Stimulated activated CD4-positive, alpha-beta T cell treated with anti-CD3 and anti-CD28 coated beads, Interleukin-2, amount 100 ng/mL, for 48 hours (primary cell): ENCODE measurements around the gene NET1.

ENCODE experiments used
- DNase-seq, 2 donors: peaks; one replicate each; pipeline ENCODE4 v3.0.0-alpha.2; 2020

Gene NET1

DNA sequence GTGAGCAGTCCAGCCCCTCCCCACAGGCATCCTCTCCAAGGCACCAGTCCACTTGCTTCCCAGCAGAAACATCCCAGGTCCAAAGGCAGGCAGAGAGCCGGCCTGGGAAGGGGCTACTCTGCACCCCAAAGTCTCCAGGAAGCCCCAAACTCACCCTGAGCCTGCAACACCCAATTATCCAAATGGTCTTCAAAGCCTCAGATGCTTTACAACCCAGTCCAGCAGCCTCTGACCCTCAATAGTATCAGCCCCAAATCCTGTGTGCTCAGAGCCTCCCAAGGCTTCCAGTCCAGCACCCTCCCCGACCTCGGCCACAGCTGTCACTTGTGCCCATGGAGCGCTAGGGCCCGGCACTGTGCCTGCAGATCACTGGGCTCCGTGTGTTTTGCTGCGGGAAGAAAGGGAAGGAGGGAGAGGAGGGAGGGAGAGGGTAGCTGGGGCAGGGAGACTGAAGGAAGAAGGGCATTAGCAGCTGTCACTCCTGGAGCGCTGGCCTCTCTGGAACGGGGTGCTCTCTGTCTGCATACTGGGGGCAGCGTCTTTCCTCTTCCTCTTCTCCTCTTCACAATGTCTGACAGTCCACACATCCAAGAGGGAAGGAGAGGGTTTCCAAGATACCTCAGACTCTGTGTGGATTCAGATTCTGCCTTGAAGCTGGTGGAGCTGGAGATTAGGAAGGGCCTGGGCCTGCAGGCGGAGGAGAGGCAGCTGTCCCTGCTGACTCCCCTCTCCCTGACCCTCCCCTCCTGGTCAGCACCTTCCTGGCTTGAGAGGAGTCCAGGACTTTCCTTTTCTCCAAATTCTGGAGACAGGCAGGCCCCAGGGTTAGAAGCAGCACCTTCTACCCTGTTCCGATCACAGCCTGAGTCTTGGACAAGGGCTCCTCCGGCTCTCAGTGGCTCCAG lies 73.8 kb downstream of the NET1 start:
- no peak for DNase-seq

GRCh38 chr10:5486853-5487235 lies 74.5 kb downstream of the NET1 start:
- no peak for DNase-seq

DNA sequence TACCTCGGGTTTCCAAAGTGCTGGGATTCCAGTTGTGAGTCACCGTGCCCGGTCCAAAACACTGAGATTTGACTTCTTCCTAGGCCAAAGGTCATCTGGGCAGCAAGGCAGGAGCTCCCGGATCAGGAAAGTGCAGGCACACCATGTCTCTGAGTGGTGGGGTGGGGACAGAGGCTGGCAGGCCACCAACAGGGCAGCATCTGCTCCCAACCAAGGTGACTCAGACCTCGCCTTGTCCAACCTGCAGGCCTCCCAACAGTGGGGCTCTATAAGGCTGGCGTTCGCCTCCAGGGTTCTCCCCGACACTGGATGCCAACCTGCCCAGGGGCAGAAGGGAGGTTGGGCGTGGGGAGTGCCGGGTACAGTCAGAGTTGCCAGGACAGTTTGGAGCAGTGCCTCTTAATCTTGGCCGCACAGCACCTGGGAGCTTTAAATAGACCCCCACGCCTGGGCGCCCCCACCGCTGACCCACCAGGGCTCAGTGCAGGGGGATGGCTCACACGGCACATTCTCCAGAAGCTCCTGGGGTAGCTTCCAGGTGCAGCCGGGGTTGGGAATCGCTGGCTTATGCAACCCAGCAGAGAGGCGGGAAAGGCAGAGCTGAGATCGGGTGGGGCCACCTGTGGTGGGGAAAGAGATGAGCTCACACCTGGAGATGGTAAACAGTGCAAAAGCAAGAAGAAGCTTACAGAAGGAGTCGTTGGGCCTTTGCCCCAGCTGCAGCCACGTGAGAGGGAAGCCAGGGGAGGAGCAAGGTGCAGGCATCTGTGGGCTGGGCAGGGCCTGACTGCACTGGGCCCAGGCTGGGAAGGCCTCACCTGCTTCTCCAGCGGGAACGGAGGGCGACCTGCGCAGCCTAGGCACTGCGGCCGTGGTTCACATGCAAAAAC lies 76.2 kb downstream of the NET1 start:
- DNase-seq: no peak

DNA sequence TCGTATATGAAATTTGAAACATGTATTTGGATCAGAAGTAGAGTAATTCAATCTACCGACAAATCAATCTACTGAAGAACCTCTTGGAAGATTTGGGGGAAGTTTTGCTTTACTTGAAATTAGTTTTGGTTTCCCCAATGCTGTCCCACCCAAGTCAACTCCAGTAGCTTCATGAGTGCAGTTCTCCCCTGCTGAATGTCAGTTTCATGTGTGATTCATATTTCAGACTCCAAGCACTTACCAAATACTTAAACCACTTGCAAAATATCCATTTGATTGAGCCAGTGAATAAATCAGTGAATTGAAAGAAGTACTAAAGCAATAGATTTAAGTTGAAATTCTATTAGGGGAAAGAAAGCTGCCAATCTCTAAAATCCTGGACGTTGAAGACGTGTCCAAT lies 77.7 kb downstream of the NET1 start:
- no peak for DNase-seq

GRCh38 chr10:5490698-5491464 lies 78.5 kb downstream of the NET1 start:
- DNase-seq: no peak

DNA sequence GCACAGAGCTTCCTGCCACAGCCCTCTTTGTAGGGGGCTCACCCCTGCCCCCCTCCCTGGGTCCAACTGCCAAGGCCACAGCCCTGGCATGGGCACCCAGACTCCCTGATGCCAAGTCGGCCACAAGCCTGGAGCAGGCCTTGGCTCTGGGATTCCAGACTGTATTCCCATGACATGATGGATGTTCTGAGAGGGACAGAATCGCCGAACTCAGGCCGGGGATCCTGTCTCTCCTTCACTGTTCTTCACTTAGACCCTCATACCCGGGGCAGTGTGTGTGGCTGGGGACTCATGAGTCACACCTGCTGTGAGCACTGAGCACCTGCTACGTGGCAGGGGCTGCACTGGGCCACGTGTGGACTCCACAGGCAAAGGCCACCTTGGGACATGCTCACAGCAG lies 79.1 kb downstream of the NET1 start:
- DNase-seq: no peak

- no peak for DNase-seq
Measured at GRCh38 chr10:5492322-5492855, 80.0 kb downstream of the NET1 start.

GRCh38 chr10:5492929-5493576 lies 80.7 kb downstream of the NET1 start:
- no peak for DNase-seq

DNA sequence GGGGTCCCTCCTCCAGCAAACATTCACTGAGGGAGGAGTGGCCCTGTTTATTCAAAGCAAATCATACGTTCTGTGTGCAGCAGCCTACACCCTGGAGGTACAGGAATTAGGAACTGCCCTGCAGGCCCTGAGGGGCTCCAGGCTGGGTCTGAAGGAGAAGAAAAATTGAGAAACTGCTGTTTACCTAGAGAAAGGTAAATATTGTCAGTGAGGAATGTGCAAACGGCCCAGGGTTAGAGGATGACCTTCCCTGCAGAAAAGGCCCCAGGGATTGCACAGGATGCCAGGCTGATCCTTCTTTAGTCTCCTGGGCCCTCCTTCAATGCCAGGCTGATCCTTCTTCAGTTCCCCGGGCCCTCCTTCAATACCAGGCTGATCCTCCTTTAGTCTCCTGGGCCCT lies 81.3 kb downstream of the NET1 start:
- DNase-seq: no peak

- DNase-seq: no peak
Measured at GRCh38 chr10:5494611-5495010, 82.3 kb downstream of the NET1 start.

GRCh38 chr10:5496261-5497250 lies 84.2 kb downstream of the NET1 start:
- no peak for DNase-seq

DNA sequence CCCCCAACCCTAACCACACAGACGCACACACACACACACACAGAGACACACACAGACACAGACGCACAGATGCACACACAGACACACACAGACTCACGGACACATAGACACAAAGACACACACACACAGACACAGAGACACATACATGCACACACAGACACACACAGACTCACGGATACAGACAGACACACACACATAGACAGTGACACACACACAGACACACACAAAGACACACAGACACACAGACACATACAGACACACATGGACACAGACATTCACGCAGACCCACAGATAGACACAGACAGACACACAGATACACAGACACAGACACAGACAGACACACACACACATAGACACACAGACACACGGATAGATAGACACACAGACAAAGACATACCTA lies 84.9 kb downstream of the NET1 start:
- DNase-seq: no peak

GRCh38 chr10:5497948-5498730 lies 85.8 kb downstream of the NET1 start:
- DNase-seq: no peak

DNA sequence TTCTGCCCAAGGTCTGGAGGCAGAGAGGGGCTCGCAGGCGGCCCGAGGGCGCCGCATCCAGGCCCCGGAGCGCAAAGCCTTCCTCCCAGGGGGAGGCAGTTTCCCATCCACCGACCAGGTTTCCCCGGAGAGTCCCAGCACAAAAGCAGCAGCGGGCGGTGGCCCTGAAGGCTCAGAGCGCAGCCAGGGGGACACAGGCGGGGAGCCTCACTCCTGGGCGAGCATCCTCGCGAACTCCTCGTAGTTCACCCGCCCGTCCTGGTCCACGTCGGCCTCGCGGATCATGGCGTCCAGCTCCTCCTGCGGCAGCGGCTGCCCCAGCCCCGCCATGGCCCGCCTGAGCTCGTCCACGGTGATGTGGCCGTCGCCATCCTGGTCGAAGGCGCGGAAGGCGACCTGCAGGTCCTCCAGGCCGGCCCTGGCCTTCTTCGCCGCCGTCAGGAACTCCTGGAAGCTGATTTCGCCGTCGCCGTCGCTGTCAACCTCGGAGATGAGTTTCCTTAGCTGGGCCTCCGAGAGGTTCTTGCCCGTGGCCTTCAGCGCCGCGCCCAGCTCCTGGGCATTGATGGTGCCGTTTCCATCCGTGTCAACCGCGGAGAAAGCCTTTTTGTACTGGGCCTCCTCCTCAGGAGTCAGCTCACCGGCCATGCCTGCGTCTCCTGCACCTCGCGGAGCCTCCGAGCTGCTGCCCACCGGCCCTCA lies 86.6 kb downstream of the NET1 start:
- no peak for DNase-seq

- no peak for DNase-seq
Measured at GRCh38 chr10:5499493-5500140, 87.3 kb downstream of the NET1 start, which contains the start of gene CALML5. Gene CALML5 (minus strand): TSS chr10:5499570. CDS start chr10:5499438, 132 bp downstream.

GRCh38 chr10:5500162-5500670 lies 87.9 kb downstream of the NET1 start:
- no peak for DNase-seq

DNA sequence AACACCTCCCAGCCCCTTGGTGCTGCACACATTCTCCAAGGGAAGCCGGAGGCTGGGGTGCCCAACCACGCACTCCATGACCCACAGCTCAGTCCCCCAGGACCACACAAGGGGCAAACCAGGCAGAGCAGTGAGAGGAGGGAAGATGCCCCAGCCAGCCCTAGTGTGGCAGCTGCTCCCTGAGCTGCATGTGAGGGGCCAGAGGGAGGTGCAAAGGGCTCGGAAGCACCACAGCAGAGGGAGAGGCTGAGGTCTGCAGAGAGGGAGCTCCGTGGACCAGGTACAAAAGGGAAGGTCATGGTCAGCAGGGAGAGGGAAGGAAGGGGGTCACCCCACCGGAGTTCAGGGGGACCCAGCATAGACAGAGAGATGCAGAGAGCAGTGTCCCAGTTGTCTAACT lies 88.6 kb downstream of the NET1 start:
- no peak for DNase-seq

DNA sequence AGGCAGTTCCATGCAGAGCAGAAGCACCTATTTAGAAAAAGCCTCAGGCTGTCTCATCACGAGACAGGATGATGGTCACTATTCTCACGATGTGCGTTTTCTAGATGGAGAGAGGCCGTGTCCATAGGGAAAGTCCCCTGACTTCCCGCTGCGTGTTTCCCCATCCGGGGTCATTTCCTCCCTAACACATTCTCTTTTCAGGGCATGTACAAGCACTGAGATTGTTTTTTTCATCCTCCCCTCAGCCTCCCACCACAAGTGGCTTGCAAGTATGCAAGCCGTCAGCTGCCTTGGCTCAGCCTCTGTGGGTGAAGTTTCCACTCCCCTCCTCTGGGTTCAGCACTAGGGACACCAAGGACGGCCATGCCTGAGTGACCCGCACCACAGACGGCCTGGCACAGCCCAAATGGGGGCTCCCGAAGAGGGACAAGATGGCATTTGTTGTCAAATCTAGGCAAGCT lies 89.7 kb downstream of the NET1 start:
- no peak for DNase-seq
